Large intestine (tissue), 3 donors: ENCODE measurements around the gene ALS2CL. TPM values are rescaled to one million over a fixed set of nuclear protein-coding genes. Genes with fewer than 3 reads are reported as not detected.

Experiments
- DNase-seq, 2 donors: peaks; one replicate each; pipeline versions ENCODE4 v3.0.0 to v3.0.0-alpha.2; 2013
- H3K27ac ChIP-seq: one replicate; pipeline ENCODE4 v1.5.1; 2013; ENCODE audit warnings: low read length
- H3K27me3 ChIP-seq: 2 replicates; pipeline ENCODE4 v1.6.1; 2013; ENCODE audit warnings: low read length; ENCODE audit not compliant: control insufficient read depth, insufficient read depth
- H3K36me3 ChIP-seq: 2 replicates; pipeline ENCODE4 v1.6.1; 2013; ENCODE audit warnings: low read length; ENCODE audit not compliant: control insufficient read depth, insufficient read depth
- H3K4me1 ChIP-seq: one replicate; pipeline ENCODE4 v1.6.1; 2013; ENCODE audit warnings: low read length; ENCODE audit not compliant: control insufficient read depth, insufficient read depth
- H3K4me3 ChIP-seq: one replicate; pipeline ENCODE4 v1.5.1; 2013; ENCODE audit warnings: low read length
- H3K9me3 ChIP-seq: one replicate; pipeline ENCODE4 v1.6.1; 2013; ENCODE audit warnings: mild to moderate bottlenecking, low read depth, low read length, moderate library complexity; ENCODE audit not compliant: control insufficient read depth
- WGBS: methylation state at CpG from one replicate; pipeline ENCODE4 v1.1.5; 2013; ENCODE audit warnings: low lambda C conversion rate; ENCODE audit not compliant: insufficient coverage; 5-methylcytosine and 5-hydroxymethylcytosine counted together
- polyA plus RNA-seq: library from polyadenylated mRNA; unstranded; fragments of 120-200 nt; gene quantifications from one replicate; pipeline ENCODE4 v1.2.1, GENCODE V29; 2013

ALS2CL gene
- polyA plus RNA-seq, 1 donor: 30.8 TPM

GRCh38 chr3:46651084-46651483 is 42.4 kb downstream of the ALS2CL start:
- H3K36me3 ChIP-seq: no peaks in the 10 kb centered on the region
- H3K27me3 ChIP-seq: no peaks in the 10 kb centered on the region
- WGBS: 100% methylated on average over 1 of the region's 1 CpG
- no peak for DNase-seq
- H3K9me3 ChIP-seq: no peaks in the 10 kb centered on the region
- no peaks in the 10 kb centered on the region for H3K4me1 ChIP-seq
- H3K4me3 ChIP-seq: no peak overlapping the region
- H3K27ac ChIP-seq: no peak overlapping the region

GRCh38 chr3:46649436-46649835 is 44.0 kb downstream of the ALS2CL start:
- Histone ChIP-seq H3K27me3 (no peaks in the 10 kb centered on the region), H3K27ac (no peak overlapping the region), H3K9me3 (no peaks in the 10 kb centered on the region), H3K36me3 (no peaks in the 10 kb centered on the region), H3K4me3 (no peak overlapping the region), H3K4me1 (no peaks in the 10 kb centered on the region)
- no peak for DNase-seq
- WGBS: no CpG with 5 or more reads among the region's 3 CpGs

- H3K9me3 ChIP-seq: no peaks in the 10 kb centered on the region
- H3K4me3 ChIP-seq: no peak overlapping the region
- H3K27me3 ChIP-seq: no peaks in the 10 kb centered on the region
- no peaks in the 10 kb centered on the region for H3K4me1 ChIP-seq
- DNase-seq: no peak
- H3K27ac ChIP-seq: no peak overlapping the region
- 40% methylated on average over 2 of the region's 2 CpGs for WGBS
- H3K36me3 ChIP-seq: no peaks in the 10 kb centered on the region
These were observed 45.4 kb downstream of the ALS2CL start for GRCh38 chr3:46648096-46648495.

- H3K27me3 ChIP-seq: no peaks in the 10 kb centered on the region
- no peaks in the 10 kb centered on the region for H3K4me1 ChIP-seq
- WGBS: no CpG with 5 or more reads among the region's 6 CpGs
- H3K27ac ChIP-seq: no peak overlapping the region
- no peaks in the 10 kb centered on the region for H3K9me3 ChIP-seq
- DNase-seq: no peak
- no peaks in the 10 kb centered on the region for H3K36me3 ChIP-seq
- H3K4me3 ChIP-seq: no peak overlapping the region
These were observed 46.8 kb downstream of the ALS2CL start for GRCh38 chr3:46646700-46647099.

- Histone ChIP-seq H3K9me3 (peaks cover 8% of the 10 kb centered on the region), H3K27me3 (no peaks in the 10 kb centered on the region), H3K36me3 (no peaks in the 10 kb centered on the region), H3K4me1 (no peaks in the 10 kb centered on the region), H3K4me3 (no peak overlapping the region), H3K27ac (no peak overlapping the region)
- no peak for DNase-seq
- WGBS: no CpG with 5 or more reads among the region's 1 CpG
These were observed 49.8 kb downstream of the ALS2CL start for GRCh38 chr3:46643701-46644100.

- peaks cover 8% of the 10 kb centered on the region for H3K9me3 ChIP-seq
- WGBS: no CpG with 5 or more reads among the region's 6 CpGs
- H3K36me3 ChIP-seq: no peaks in the 10 kb centered on the region
- no peak overlapping the region for H3K4me3 ChIP-seq
- no peak for DNase-seq
- no peaks in the 10 kb centered on the region for H3K27me3 ChIP-seq
- no peak overlapping the region for H3K27ac ChIP-seq
- no peaks in the 10 kb centered on the region for H3K4me1 ChIP-seq
These were observed 50.5 kb downstream of the ALS2CL start for GRCh38 chr3:46642971-46643370.

- no peak for DNase-seq
- H3K4me1 ChIP-seq: no peaks in the 10 kb centered on the region
- WGBS: 100% methylated on average over 1 of the region's 3 CpGs
- H3K9me3 ChIP-seq: peaks cover 8% of the 10 kb centered on the region
- no peaks in the 10 kb centered on the region for H3K36me3 ChIP-seq
- no peak overlapping the region for H3K4me3 ChIP-seq
- no peak overlapping the region for H3K27ac ChIP-seq
- H3K27me3 ChIP-seq: no peaks in the 10 kb centered on the region
These were observed 52.6 kb downstream of the ALS2CL start for GRCh38 chr3:46640927-46641326.

GRCh38 chr3:46639221-46639620 is 54.3 kb downstream of the ALS2CL start:
- Histone ChIP-seq H3K27ac (no peak overlapping the region), H3K4me3 (no peak overlapping the region), H3K4me1 (no peaks in the 10 kb centered on the region), H3K9me3 (peaks cover 8% of the 10 kb centered on the region), H3K36me3 (no peaks in the 10 kb centered on the region), H3K27me3 (no peaks in the 10 kb centered on the region)
- DNase-seq: no peak

- no peak for DNase-seq
- H3K36me3 ChIP-seq: no peaks in the 10 kb centered on the region
- H3K4me1 ChIP-seq: peaks cover 15% of the 10 kb centered on the region
- H3K27me3 ChIP-seq: no peaks in the 10 kb centered on the region
- WGBS: no CpG with 5 or more reads among the region's 3 CpGs
- H3K4me3 ChIP-seq: no peak overlapping the region
- no peak overlapping the region for H3K27ac ChIP-seq
- peaks cover 5% of the 10 kb centered on the region for H3K9me3 ChIP-seq
These were observed 58.6 kb downstream of the ALS2CL start for GRCh38 chr3:46634856-46635255.

- H3K36me3 ChIP-seq: no peaks in the 10 kb centered on the region
- DNase-seq: peak; percentile 61 to 77
- peaks cover 26% of the 10 kb centered on the region for H3K4me1 ChIP-seq
- no peaks in the 10 kb centered on the region for H3K27me3 ChIP-seq
- no peaks in the 10 kb centered on the region for H3K9me3 ChIP-seq
- no CpG with 5 or more reads among the region's 1 CpG for WGBS
- H3K4me3 ChIP-seq: no peak overlapping the region
- H3K27ac ChIP-seq: peak overlapping the region; percentile 31
These were observed 60.7 kb downstream of the ALS2CL start for GRCh38 chr3:46632792-46633191.

- peaks cover 52% of the 10 kb centered on the region for H3K4me1 ChIP-seq
- DNase-seq: peak; percentile 84 to 85
- peak overlapping the region; percentile 45 for H3K27ac ChIP-seq
- H3K4me3 ChIP-seq: no peak overlapping the region
- no peaks in the 10 kb centered on the region for H3K27me3 ChIP-seq
- no peaks in the 10 kb centered on the region for H3K9me3 ChIP-seq
- WGBS: 69% methylated on average over 3 of the region's 36 CpGs
- H3K36me3 ChIP-seq: no peaks in the 10 kb centered on the region
These were observed 63.6 kb downstream of the ALS2CL start for GRCh38 chr3:46629551-46630517.
